Colonic mucosa (tissue), 4 donors: ENCODE data around the gene PARVG. TPM values are rescaled to one million over a fixed set of nuclear protein-coding genes. Genes with fewer than 3 reads are reported as not detected.
A peak's percentile ranks its signal among the peaks of the same experiment; 100 is the strongest.

Source experiments
- DNase-seq: peaks from one replicate; pipeline ENCODE4 v3.0.0-alpha.2; 2020
- H3K27ac ChIP-seq: fragments of 200-600 bp; one replicate; pipeline ENCODE4 v1.8.0; 2021
- H3K27me3 ChIP-seq: fragments of 200-600 bp; one replicate; pipeline ENCODE4 v1.8.0; 2021
- H3K36me3 ChIP-seq: fragments of 200-600 bp; one replicate; pipeline ENCODE4 v1.8.0; 2021
- H3K4me1 ChIP-seq: fragments of 200-600 bp; one replicate; pipeline ENCODE4 v1.8.0; 2021; ENCODE audit warnings: mild to moderate bottlenecking
- H3K4me3 ChIP-seq: fragments of 200-600 bp; one replicate; pipeline ENCODE4 v1.8.0; 2021
- H3K9ac ChIP-seq, 2 donors: one replicate each; pipeline ENCODE4 v1.7.0; 2013; ENCODE audit warnings: control low read depth in 2 of 2, low read depth in 2 of 2, low read length in 2 of 2
- H3K9me3 ChIP-seq: fragments of 200-600 bp; one replicate; pipeline ENCODE4 v1.8.0; 2021
- CTCF ChIP-seq: fragments of 200-600 bp; IDR thresholded peaks from one replicate; pipeline ENCODE4 v1.8.0; 2022; ENCODE audit warnings: antibody characterized with exemption, mild to moderate bottlenecking
- intact Hi-C: fragments of 100-400 bp; cut with DNase I; formaldehyde crosslinking; loops from one replicate; pipeline ENCODE4 v1.14.1; 2022
- total RNA-seq, 2 donors: library from RNA; stranded (reverse); fragmentation: NEBNext Ultra II Directional in 1 of 2; extraction: Animal tissue kit (Norgen Biotek cat#: 25700) in 1 of 2; gene quantifications; one replicate each; pipeline ENCODE4 v1.2.1, GENCODE V29; 2021
- donor health status: healthy.
- donor health status: DM: no; HTN: no; CAD: no.
- donor health status: DM: no; HTN: no; CAD: no.

The PARVG gene
- total RNA-seq, 2 donors from 2014 or later, result 2.4 to 4.1 TPM

- no peaks in the 10 kb centered on the region for H3K4me1 ChIP-seq
- H3K27ac ChIP-seq, result no peak overlapping the region
- H3K4me3 ChIP-seq, result no peak overlapping the region
- no peak overlapping the region for H3K9ac ChIP-seq
- H3K36me3 ChIP-seq, result no peaks in the 10 kb centered on the region
- no peak for DNase-seq
- no peaks in the 10 kb centered on the region for H3K9me3 ChIP-seq
- H3K27me3 ChIP-seq, result no peaks in the 10 kb centered on the region
- intact Hi-C loops, result no loop called here
- no peak for TF ChIP-seq CTCF
These were observed 578 bp upstream of the PARVG start for GRCh38 chr22:44179989-44180705.

DNA sequence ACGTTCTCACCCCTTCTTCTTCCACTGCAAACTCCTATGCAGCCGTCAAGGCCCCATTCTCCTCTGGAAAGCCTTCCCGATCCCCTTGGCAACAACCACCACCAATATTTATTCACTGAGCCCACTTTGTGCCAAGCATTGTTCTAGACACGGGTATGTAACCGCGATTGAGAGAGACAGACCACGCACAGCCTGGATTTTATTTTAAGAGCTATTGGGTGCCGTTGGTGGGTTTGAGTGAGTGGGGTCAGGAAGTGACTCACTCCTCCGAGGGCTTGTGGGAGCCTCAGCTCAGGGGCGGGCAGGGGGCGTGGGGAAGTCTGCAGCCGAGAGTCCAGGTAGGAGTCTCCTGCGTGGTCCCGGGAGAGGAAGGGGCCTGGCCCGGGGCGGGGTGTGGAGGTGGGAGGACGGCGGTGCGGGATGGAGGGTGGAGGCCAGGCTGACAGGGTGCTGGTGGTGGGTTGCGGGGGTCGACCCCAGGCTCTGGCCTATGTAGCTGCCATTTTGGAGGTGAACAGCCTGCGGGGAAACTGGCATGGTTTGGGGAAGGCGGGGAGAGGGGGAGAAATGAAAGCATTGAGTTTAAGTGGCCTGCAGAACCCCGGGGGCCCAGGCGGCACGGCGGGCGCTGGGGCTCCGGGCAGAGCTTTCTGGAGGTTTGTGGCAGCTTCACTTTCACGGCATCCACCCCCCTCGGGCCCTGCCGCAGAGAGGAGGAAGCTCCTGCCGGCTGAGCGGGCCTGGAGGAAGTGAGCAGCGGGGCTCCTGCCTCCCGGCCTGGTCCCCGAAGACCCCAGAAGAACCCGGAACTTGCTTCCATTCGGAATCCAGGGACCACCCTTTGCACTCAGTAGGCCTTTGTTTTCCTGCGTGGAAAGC lies 547 bp downstream of the PARVG start:
- Histone ChIP-seq H3K4me3 (peak overlapping the region; percentile 23), H3K9me3 (no peaks in the 10 kb centered on the region), H3K27me3 (no peaks in the 10 kb centered on the region), H3K36me3 (no peaks in the 10 kb centered on the region), H3K4me1 (no peaks in the 10 kb centered on the region), H3K9ac (peak overlapping the region in 1 of 2 donors; percentile 63), H3K27ac (peak overlapping the region; percentile 60)
- no peak for TF ChIP-seq CTCF
- intact Hi-C loops, result no loop called here
- DNase-seq, result peak; percentile 32

DNA sequence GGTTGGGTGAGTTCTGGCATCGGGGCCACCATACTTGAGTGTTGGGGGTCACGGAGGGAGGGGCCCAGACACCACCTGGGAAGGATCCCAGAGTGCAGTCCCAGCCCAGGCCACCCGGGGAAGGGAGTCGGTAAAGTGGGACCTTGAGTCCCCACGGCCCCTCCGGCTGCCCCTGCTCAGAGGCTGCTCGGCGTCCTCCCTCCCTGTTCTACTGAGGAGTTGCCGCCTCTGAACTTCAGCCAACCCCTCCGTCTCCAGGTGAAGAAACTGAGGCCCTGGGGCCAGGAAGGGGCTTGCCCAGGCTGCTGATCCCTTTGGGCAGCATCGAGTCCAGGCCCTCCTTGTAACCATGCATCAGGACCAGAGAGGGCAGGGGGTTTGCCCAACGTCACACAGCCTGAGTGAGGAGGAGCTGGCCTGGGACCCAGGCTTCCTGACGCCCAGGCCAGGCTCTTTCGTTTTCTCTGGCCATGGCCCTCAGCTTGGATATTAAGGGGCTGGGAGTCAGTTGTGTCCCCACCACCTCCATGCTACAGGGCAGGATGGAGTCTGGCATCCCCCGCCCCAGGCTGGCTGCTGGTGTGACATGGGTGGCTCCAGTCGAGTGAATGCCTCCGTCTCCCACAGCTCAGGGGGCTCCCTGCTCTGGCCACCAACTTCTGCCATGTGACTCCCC lies 1.3 kb downstream of the PARVG start:
- TF ChIP-seq CTCF, result no peak
- H3K27ac ChIP-seq, result peak overlapping the region; percentile 60
- H3K4me1 ChIP-seq, result no peaks in the 10 kb centered on the region
- no peaks in the 10 kb centered on the region for H3K36me3 ChIP-seq
- no peak for DNase-seq
- peak overlapping the region; percentile 23 for H3K4me3 ChIP-seq
- H3K27me3 ChIP-seq, result no peaks in the 10 kb centered on the region
- intact Hi-C loops, result no loop called here
- H3K9ac ChIP-seq, result peak overlapping the region in 1 of 2 donors; percentile 63
- no peaks in the 10 kb centered on the region for H3K9me3 ChIP-seq

- TF ChIP-seq CTCF, result no peak
- no peak overlapping the region for H3K4me3 ChIP-seq
- H3K36me3 ChIP-seq, result no peaks in the 10 kb centered on the region
- H3K27me3 ChIP-seq, result no peaks in the 10 kb centered on the region
- intact Hi-C loops, result no loop called here
- peak; percentile 45 for DNase-seq
- H3K27ac ChIP-seq, result peak overlapping the region; percentile 60
- no peaks in the 10 kb centered on the region for H3K4me1 ChIP-seq
- H3K9ac ChIP-seq, result peak overlapping the region in 1 of 2 donors; percentile 46
- no peaks in the 10 kb centered on the region for H3K9me3 ChIP-seq
These were observed 2.0 kb downstream of the PARVG start for GRCh38 chr22:44182588-44183286.

GRCh38 chr22:44183287-44183588 lies 2.5 kb downstream of the PARVG start:
- TF ChIP-seq CTCF, result no peak
- no peak for DNase-seq
- H3K4me1 ChIP-seq, result no peaks in the 10 kb centered on the region
- H3K9me3 ChIP-seq, result no peaks in the 10 kb centered on the region
- no peak overlapping the region for H3K4me3 ChIP-seq
- intact Hi-C loops, result no loop called here
- H3K27ac ChIP-seq, result no peak overlapping the region
- no peaks in the 10 kb centered on the region for H3K27me3 ChIP-seq
- H3K36me3 ChIP-seq, result no peaks in the 10 kb centered on the region
- no peak overlapping the region for H3K9ac ChIP-seq
